WTC11 (cell line): ENCODE measurements around the gene ERC1. TPM values are rescaled to one million over a fixed set of nuclear protein-coding genes. Genes with fewer than 3 reads are reported as not detected.
A peak's percentile ranks its signal among the peaks of the same experiment; 100 is the strongest.

Source experiments
- ATAC-seq: fragments of 200-7000 bp; cut with Tn5 transposase; 2 replicates; pipeline ENCODE4 v1.10.0; 2021; ENCODE audit warnings: mild to moderate bottlenecking, moderate library complexity
- CTCF ChIA-PET: fragments of 300-600 bp; sonication (Branson Sonifier 250); formaldehyde crosslinking; loops from one replicate; lab custom pipeline; 2021; ENCODE audit warnings: antibody characterized with exemption; lab: Charles Lee
- POLR2A ChIA-PET: fragments of 350-600 bp; sonication (Branson Sonifier 250); formaldehyde crosslinking; loops from one replicate; lab custom pipeline; 2021; ENCODE audit warnings: antibody characterized with exemption; lab: Charles Lee
- DNase-seq: peaks from one replicate; pipeline ENCODE4 v3.0.0; 2021; ENCODE audit warnings: low spot score
- H3K27ac Mint-ChIP-seq: 2 replicates; pipeline ENCODE4 v1.8.0; 2021; ENCODE audit warnings: mixed read lengths
- H3K27me3 Mint-ChIP-seq: 2 replicates; pipeline ENCODE4 v1.8.0; 2021; ENCODE audit warnings: low read depth, mild to moderate bottlenecking, moderate library complexity, mixed read lengths
- H3K36me3 Mint-ChIP-seq: 2 replicates; pipeline ENCODE4 v1.8.0; 2021; ENCODE audit warnings: mixed read lengths
- H3K4me1 Mint-ChIP-seq: 2 replicates; pipeline ENCODE4 v1.8.0; 2022; ENCODE audit warnings: mixed read lengths
- H3K4me3 Mint-ChIP-seq: 2 replicates; pipeline ENCODE4 v1.8.0; 2021; ENCODE audit warnings: mild to moderate bottlenecking, moderate library complexity, mixed read lengths
- H3K9me3 Mint-ChIP-seq: 2 replicates; pipeline ENCODE4 v1.8.0; 2021; ENCODE audit warnings: mixed read lengths
- CREB1 ChIP-seq: sonication (generic); formaldehyde crosslinking; IDR thresholded peaks from 2 replicates; pipeline ENCODE4 v1.8.0; 2023; ENCODE audit warnings: mild to moderate bottlenecking, missing genetic modification reagents
- GRHL2 ChIP-seq: fragments of 250-450 bp; sonication (Bioruptor Pico); IDR thresholded peaks from 2 replicates; pipeline ENCODE4 v1.8.0; 2022; ENCODE audit warnings: mild to moderate bottlenecking, moderate library complexity; ENCODE audit not compliant: insufficient replicate concordance, severe bottlenecking
- MYBL2 ChIP-seq: sonication (generic); formaldehyde crosslinking; IDR thresholded peaks from 2 replicates; pipeline ENCODE4 v1.8.1; 2023; ENCODE audit warnings: mild to moderate bottlenecking, moderate library complexity, missing genetic modification reagents
- RELA ChIP-seq: sonication (generic); formaldehyde crosslinking; IDR thresholded peaks from 2 replicates; pipeline ENCODE4 v1.8.1; 2022; ENCODE audit warnings: missing genetic modification reagents, mild to moderate bottlenecking, borderline replicate concordance
- RORB ChIP-seq: fragments of 250-450 bp; sonication (Bioruptor Pico); IDR thresholded peaks from 2 replicates; pipeline ENCODE4 v1.9.0; 2021; ENCODE audit warnings: mild to moderate bottlenecking
- ZNF138 ChIP-seq: sonication (generic); formaldehyde crosslinking; conservative IDR thresholded peaks from 2 replicates; pipeline ENCODE4 v1.8.1; 2022; ENCODE audit warnings: mild to moderate bottlenecking, moderate library complexity, missing genetic modification reagents
- ZNF416 ChIP-seq: fragments of 250-450 bp; sonication (Bioruptor Pico); IDR thresholded peaks from 2 replicates; pipeline ENCODE4 v1.9.0; 2021; ENCODE audit warnings: mild to moderate bottlenecking, inconsistent platforms
- total RNA-seq: library from RNA; stranded (reverse); gene quantifications from 3 replicates; pipeline ENCODE4 v1.2.3, GENCODE V29; 2021
- TF ChIP-seq, protein P1 (sequence below): sonication (generic); formaldehyde crosslinking; IDR thresholded peaks from 2 replicates; pipeline ENCODE4 v1.8.0; 2022; ENCODE audit warnings: missing genetic modification reagents
- TF ChIP-seq, protein P2 (sequence below): sonication (generic); formaldehyde crosslinking; IDR thresholded peaks from 2 replicates; pipeline ENCODE4 v1.8.1; 2022; ENCODE audit warnings: missing genetic modification reagents, borderline replicate concordance
- TF ChIP-seq, protein P3 (sequence below): fragments of 200-600 bp; IDR thresholded peaks from 2 replicates; pipeline ENCODE4 v1.8.0; 2022; ENCODE audit warnings: antibody characterized with exemption
- TF ChIP-seq, protein P4 (sequence below): sonication (generic); formaldehyde crosslinking; IDR thresholded peaks from 2 replicates; pipeline ENCODE4 v1.8.1; 2023; ENCODE audit warnings: mild to moderate bottlenecking, missing genetic modification reagents
- TF ChIP-seq, protein P5 (sequence below): sonication (generic); formaldehyde crosslinking; IDR thresholded peaks from 2 replicates; pipeline ENCODE4 v1.8.1; 2022; ENCODE audit warnings: low read depth, mild to moderate bottlenecking, moderate library complexity, missing genetic modification reagents, borderline replicate concordance
- TF ChIP-seq, protein P6 (sequence below): sonication (generic); formaldehyde crosslinking; IDR thresholded peaks from 2 replicates; pipeline ENCODE4 v1.8.0; 2022; ENCODE audit warnings: mild to moderate bottlenecking, missing genetic modification reagents
- TF ChIP-seq, protein P7 (sequence below): sonication (generic); formaldehyde crosslinking; conservative IDR thresholded peaks from 2 replicates; pipeline ENCODE4 v1.8.1; 2023; ENCODE audit warnings: mild to moderate bottlenecking, low read depth, missing genetic modification reagents, moderate library complexity
- TF ChIP-seq, protein P8 (sequence below): sonication (generic); formaldehyde crosslinking; IDR thresholded peaks from 2 replicates; pipeline ENCODE4 v1.8.0; 2022; ENCODE audit warnings: mild to moderate bottlenecking, missing genetic modification reagents
- TF ChIP-seq, protein P9 (sequence below): sonication (generic); formaldehyde crosslinking; IDR thresholded peaks from 2 replicates; pipeline ENCODE4 v1.8.1; 2023; ENCODE audit warnings: mild to moderate bottlenecking, moderate library complexity, missing genetic modification reagents

ERC1 gene
- total RNA-seq, 1 experiment from 2014 or later, result 47.5 TPM

DNA sequence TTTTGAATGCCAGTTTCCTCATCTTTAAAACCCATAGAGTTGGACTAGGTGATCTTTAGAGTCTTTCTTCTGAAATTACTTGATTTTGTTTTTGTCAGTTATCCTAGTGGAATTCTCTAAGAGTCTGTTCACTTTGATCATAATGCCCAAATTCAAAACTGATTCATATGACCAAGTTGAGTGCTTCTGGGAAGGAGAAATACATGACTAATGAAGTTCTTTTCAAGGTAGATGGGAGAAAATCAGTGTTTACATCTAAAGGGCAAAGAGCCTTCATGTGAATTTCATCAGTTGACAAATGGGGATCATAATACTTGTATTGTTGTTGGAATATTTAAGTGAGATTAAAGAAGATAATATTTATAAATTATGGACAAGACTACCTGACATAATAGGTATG is 53.2 kb downstream of the ERC1 start (continued):
- TF ChIP-seq, protein P1, sequence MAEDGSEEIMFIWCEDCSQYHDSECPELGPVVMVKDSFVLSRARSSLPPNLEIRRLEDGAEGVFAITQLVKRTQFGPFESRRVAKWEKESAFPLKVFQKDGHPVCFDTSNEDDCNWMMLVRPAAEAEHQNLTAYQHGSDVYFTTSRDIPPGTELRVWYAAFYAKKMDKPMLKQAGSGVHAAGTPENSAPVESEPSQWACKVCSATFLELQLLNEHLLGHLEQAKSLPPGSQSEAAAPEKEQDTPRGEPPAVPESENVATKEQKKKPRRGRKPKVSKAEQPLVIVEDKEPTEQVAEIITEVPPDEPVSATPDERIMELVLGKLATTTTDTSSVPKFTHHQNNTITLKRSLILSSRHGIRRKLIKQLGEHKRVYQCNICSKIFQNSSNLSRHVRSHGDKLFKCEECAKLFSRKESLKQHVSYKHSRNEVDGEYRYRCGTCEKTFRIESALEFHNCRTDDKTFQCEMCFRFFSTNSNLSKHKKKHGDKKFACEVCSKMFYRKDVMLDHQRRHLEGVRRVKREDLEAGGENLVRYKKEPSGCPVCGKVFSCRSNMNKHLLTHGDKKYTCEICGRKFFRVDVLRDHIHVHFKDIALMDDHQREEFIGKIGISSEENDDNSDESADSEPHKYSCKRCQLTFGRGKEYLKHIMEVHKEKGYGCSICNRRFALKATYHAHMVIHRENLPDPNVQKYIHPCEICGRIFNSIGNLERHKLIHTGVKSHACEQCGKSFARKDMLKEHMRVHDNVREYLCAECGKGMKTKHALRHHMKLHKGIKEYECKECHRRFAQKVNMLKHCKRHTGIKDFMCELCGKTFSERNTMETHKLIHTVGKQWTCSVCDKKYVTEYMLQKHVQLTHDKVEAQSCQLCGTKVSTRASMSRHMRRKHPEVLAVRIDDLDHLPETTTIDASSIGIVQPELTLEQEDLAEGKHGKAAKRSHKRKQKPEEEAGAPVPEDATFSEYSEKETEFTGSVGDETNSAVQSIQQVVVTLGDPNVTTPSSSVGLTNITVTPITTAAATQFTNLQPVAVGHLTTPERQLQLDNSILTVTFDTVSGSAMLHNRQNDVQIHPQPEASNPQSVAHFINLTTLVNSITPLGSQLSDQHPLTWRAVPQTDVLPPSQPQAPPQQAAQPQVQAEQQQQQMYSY (CRISPR knock-in tag), result no peak

DNA sequence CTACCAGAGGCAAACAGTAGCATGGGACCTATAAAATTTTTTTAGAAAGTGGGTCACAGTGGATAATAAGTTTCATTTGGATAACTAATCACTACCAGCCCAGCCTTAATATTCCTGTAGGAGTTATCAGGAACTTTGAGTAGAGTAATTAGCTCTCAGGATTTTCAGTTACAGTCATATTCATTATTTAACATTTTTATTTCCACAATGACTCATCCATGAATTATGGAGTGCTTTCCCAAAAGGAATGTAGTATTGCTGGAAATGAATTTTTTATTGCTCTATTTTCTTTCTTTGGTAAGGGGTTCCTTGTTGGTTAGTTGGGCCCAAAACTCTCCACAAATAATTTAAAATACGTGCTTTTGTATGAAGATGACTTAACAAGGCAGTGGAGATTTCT is 53.7 kb downstream of the ERC1 start:
- CTCF ChIA-PET, result interaction anchor here (2.0 kb wide), 1 partner anchor 473 kb away, joined by 4 read pairs; no protein-coding TSS in a partner anchor
- Mint-ChIP-seq H3K27me3 (no peaks in the 10 kb centered on the region), H3K4me1 (peaks cover 35% of the 10 kb centered on the region), H3K9me3 (no peaks in the 10 kb centered on the region), H3K36me3 (no peaks in the 10 kb centered on the region; the same call in 1 of the 2 replicates), H3K4me3 (no peak overlapping the region)
- DNase-seq, result no peak
- TF ChIP-seq, protein P2, sequence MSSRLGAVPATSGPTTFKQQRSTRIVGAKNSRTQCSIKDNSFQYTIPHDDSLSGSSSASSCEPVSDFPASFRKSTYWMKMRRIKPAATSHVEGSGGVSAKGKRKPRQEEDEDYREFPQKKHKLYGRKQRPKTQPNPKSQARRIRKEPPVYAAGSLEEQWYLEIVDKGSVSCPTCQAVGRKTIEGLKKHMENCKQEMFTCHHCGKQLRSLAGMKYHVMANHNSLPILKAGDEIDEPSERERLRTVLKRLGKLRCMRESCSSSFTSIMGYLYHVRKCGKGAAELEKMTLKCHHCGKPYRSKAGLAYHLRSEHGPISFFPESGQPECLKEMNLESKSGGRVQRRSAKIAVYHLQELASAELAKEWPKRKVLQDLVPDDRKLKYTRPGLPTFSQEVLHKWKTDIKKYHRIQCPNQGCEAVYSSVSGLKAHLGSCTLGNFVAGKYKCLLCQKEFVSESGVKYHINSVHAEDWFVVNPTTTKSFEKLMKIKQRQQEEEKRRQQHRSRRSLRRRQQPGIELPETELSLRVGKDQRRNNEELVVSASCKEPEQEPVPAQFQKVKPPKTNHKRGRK (CRISPR knock-in tag), result no peak
- TF ChIP-seq RELA (CRISPR knock-in tag) (no peak), MYBL2 (no peak)
- TF ChIP-seq, protein P3, sequence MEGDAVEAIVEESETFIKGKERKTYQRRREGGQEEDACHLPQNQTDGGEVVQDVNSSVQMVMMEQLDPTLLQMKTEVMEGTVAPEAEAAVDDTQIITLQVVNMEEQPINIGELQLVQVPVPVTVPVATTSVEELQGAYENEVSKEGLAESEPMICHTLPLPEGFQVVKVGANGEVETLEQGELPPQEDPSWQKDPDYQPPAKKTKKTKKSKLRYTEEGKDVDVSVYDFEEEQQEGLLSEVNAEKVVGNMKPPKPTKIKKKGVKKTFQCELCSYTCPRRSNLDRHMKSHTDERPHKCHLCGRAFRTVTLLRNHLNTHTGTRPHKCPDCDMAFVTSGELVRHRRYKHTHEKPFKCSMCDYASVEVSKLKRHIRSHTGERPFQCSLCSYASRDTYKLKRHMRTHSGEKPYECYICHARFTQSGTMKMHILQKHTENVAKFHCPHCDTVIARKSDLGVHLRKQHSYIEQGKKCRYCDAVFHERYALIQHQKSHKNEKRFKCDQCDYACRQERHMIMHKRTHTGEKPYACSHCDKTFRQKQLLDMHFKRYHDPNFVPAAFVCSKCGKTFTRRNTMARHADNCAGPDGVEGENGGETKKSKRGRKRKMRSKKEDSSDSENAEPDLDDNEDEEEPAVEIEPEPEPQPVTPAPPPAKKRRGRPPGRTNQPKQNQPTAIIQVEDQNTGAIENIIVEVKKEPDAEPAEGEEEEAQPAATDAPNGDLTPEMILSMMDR, result no peak
- TF ChIP-seq, all 79 proteins: peak for 0
- POLR2A ChIA-PET, result no interaction called here
- no peak overlapping the region for H3K27ac Mint-ChIP-seq
- ATAC-seq, result no peak

DNA sequence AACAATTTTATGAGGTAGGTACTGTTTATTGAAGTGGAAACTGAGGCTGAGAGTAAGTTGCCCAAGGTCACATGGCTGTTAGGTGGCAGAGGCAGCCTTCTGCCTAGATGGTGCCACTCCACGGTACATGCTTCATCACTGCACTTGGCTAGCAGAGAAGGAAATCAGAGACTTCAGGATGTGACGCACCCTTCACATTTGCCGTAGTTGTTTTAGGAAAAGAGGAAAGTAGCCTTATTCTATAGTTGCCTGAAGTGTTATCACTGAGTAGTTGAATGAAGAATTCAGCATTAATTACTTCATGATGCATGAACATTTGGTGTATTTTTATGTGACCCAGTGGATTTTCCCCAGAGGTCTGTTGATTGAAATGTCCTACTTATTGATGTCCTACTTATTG is 55.7 kb downstream of the ERC1 start:
- Mint-ChIP-seq H3K4me3 (no peak overlapping the region), H3K27me3 (no peaks in the 10 kb centered on the region), H3K4me1 (peaks cover 47% of the 10 kb centered on the region), H3K36me3 (no peaks in the 10 kb centered on the region), H3K27ac (peak overlapping the region; percentile 34; the same call in 1 of the 2 replicates), H3K9me3 (no peaks in the 10 kb centered on the region)
- ChIA-PET CTCF (no interaction called here), POLR2A (interaction anchor here (0.6 kb wide), 1 partner anchor 25 kb away, joined by 3 read pairs; no protein-coding TSS in a partner anchor)
- DNase-seq (no peak), ATAC-seq (no peak)
- TF ChIP-seq ZNF138 (CRISPR knock-in tag) (no peak), CREB1 (CRISPR knock-in tag) (no peak), RORB (CRISPR knock-in tag) (no peak), ZNF416 (no peak), GRHL2 (CRISPR knock-in tag) (no peak)
- TF ChIP-seq, protein P4, sequence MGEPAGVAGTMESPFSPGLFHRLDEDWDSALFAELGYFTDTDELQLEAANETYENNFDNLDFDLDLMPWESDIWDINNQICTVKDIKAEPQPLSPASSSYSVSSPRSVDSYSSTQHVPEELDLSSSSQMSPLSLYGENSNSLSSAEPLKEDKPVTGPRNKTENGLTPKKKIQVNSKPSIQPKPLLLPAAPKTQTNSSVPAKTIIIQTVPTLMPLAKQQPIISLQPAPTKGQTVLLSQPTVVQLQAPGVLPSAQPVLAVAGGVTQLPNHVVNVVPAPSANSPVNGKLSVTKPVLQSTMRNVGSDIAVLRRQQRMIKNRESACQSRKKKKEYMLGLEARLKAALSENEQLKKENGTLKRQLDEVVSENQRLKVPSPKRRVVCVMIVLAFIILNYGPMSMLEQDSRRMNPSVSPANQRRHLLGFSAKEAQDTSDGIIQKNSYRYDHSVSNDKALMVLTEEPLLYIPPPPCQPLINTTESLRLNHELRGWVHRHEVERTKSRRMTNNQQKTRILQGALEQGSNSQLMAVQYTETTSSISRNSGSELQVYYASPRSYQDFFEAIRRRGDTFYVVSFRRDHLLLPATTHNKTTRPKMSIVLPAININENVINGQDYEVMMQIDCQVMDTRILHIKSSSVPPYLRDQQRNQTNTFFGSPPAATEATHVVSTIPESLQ, result no peak
- TF ChIP-seq, protein P5, sequence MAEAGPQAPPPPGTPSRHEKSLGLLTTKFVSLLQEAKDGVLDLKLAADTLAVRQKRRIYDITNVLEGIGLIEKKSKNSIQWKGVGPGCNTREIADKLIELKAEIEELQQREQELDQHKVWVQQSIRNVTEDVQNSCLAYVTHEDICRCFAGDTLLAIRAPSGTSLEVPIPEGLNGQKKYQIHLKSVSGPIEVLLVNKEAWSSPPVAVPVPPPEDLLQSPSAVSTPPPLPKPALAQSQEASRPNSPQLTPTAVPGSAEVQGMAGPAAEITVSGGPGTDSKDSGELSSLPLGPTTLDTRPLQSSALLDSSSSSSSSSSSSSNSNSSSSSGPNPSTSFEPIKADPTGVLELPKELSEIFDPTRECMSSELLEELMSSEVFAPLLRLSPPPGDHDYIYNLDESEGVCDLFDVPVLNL (CRISPR knock-in tag), result no peak
- TF ChIP-seq, protein P6, sequence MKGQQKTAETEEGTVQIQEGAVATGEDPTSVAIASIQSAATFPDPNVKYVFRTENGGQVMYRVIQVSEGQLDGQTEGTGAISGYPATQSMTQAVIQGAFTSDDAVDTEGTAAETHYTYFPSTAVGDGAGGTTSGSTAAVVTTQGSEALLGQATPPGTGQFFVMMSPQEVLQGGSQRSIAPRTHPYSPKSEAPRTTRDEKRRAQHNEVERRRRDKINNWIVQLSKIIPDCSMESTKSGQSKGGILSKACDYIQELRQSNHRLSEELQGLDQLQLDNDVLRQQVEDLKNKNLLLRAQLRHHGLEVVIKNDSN, result no peak
- TF ChIP-seq, protein P7, sequence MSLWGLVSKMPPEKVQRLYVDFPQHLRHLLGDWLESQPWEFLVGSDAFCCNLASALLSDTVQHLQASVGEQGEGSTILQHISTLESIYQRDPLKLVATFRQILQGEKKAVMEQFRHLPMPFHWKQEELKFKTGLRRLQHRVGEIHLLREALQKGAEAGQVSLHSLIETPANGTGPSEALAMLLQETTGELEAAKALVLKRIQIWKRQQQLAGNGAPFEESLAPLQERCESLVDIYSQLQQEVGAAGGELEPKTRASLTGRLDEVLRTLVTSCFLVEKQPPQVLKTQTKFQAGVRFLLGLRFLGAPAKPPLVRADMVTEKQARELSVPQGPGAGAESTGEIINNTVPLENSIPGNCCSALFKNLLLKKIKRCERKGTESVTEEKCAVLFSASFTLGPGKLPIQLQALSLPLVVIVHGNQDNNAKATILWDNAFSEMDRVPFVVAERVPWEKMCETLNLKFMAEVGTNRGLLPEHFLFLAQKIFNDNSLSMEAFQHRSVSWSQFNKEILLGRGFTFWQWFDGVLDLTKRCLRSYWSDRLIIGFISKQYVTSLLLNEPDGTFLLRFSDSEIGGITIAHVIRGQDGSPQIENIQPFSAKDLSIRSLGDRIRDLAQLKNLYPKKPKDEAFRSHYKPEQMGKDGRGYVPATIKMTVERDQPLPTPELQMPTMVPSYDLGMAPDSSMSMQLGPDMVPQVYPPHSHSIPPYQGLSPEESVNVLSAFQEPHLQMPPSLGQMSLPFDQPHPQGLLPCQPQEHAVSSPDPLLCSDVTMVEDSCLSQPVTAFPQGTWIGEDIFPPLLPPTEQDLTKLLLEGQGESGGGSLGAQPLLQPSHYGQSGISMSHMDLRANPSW, result no peak
- TF ChIP-seq, protein P8, sequence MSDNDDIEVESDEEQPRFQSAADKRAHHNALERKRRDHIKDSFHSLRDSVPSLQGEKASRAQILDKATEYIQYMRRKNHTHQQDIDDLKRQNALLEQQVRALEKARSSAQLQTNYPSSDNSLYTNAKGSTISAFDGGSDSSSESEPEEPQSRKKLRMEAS (CRISPR knock-in tag), result no peak
- TF ChIP-seq, protein P9, sequence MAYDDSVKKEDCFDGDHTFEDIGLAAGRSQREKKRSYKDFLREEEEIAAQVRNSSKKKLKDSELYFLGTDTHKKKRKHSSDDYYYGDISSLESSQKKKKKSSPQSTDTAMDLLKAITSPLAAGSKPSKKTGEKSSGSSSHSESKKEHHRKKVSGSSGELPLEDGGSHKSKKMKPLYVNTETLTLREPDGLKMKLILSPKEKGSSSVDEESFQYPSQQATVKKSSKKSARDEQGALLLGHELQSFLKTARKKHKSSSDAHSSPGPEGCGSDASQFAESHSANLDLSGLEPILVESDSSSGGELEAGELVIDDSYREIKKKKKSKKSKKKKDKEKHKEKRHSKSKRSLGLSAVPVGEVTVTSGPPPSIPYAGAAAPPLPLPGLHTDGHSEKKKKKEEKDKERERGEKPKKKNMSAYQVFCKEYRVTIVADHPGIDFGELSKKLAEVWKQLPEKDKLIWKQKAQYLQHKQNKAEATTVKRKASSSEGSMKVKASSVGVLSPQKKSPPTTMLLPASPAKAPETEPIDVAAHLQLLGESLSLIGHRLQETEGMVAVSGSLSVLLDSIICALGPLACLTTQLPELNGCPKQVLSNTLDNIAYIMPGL (CRISPR knock-in tag), result no peak
